Coronary artery (tissue), 2 donors: ENCODE measurements around the gene FERMT3.
"Not testable (repeated sequence)": the region's sequence is repeated elsewhere in the genome, so short reads cannot be mapped to it uniquely, and the experiment has no call there.

Experiments used
- DNase-seq: peaks from one replicate; pipeline ENCODE4 v3.0.0-alpha.2; 2017; ENCODE audit warnings: low spot score
- H3K27ac ChIP-seq, 2 donors: fragments of 200-600 bp; sonication (generic); one replicate each; pipeline ENCODE4 v1.5.1; 2016 to 2019
- H3K4me3 ChIP-seq: fragments of 200-600 bp; sonication (generic); 2 replicates; pipeline ENCODE4 v1.5.1; 2016; ENCODE audit warnings: mild to moderate bottlenecking, moderate library complexity
- CTCF ChIP-seq: fragments of 200-600 bp; sonication (generic); IDR thresholded peaks from one replicate; pipeline ENCODE4 v1.5.1; 2019; ENCODE audit warnings: antibody characterized with exemption

FERMT3 gene

GRCh38 chr11:64243236-64243854 is 36.8 kb downstream of the FERMT3 start:
- TF ChIP-seq CTCF, result no peak
- H3K27ac ChIP-seq, result peak overlapping the region in 1 of 2 donors; percentile 100
- no peak for DNase-seq
- peak overlapping the region; percentile 96 for H3K4me3 ChIP-seq

GRCh38 chr11:64244107-64244506 is 37.6 kb downstream of the FERMT3 start:
- DNase-seq, result no peak
- H3K4me3 ChIP-seq, result no peak overlapping the region
- no peak overlapping the region for H3K27ac ChIP-seq
- no peak for TF ChIP-seq CTCF

GRCh38 chr11:64244966-64245365 is 38.4 kb downstream of the FERMT3 start:
- H3K4me3 ChIP-seq, result peak overlapping the region; percentile 81
- no peak for DNase-seq
- no peak for TF ChIP-seq CTCF
- peak overlapping the region; percentile 87 to 95 for H3K27ac ChIP-seq

- TF ChIP-seq CTCF, result no peak
- Histone ChIP-seq H3K27ac (peak overlapping the region; percentile 87 to 95), H3K4me3 (peak overlapping the region; percentile 81)
- DNase-seq, result no peak
These were observed 38.9 kb downstream of the FERMT3 start for GRCh38 chr11:64245401-64245796.

GRCh38 chr11:64245797-64246620 is 39.5 kb downstream of the FERMT3 start:
- H3K4me3 ChIP-seq, result peak overlapping the region; percentile 81
- no peak for TF ChIP-seq CTCF
- peak overlapping the region; percentile 87 to 95 for H3K27ac ChIP-seq
- DNase-seq, result peak; percentile 92

GRCh38 chr11:64246621-64246870 is 40.0 kb downstream of the FERMT3 start:
- Histone ChIP-seq H3K27ac (peak overlapping the region; percentile 87 to 95), H3K4me3 (peak overlapping the region; percentile 81)
- DNase-seq, result not testable (repeated sequence)

- TF ChIP-seq CTCF, result no peak
- Histone ChIP-seq H3K27ac (peak within 1 kb of the TSS; percentile 87 to 95), H3K4me3 (peak within 1 kb of the TSS; percentile 81)
- peak; percentile 93 for DNase-seq
These were observed 40.6 kb downstream of the FERMT3 start, which contains the start of gene PPP1R14B for GRCh38 chr11:64246871-64247728. Gene PPP1R14B, minus strand, starts transcription at chr11:64246943. Its CDS starts 270 bp downstream, at chr11:64246673.
